ENCODE results near the gene ZNF680.
"Not testable (repeated sequence)": the region's sequence is repeated elsewhere in the genome, so short reads cannot be mapped to it uniquely, and the experiment has no call there.

ZNF680 gene

GRCh38 chr7:64562626-64563278 is at the start of gene ZNF680:
ZNF680 (minus strand) TSS chr7:64563071; CDS start chr7:64562954, 117 bp downstream.
- ATAC-seq = peak; percentile 99
- Mint-ChIP-seq H3K27me3 (peaks cover under 1% of the 10 kb centered on the region), H3K27ac (peak within 1 kb of the TSS; percentile 99), H3K4me3 (peak within 1 kb of the TSS; percentile 100), H3K4me1 (peaks cover 41% of the 10 kb centered on the region), H3K36me3 (peaks cover 27% of the 10 kb centered on the region), H3K9me3 (peaks cover 3% of the 10 kb centered on the region)

- no peak for ATAC-seq
- H3K4me1 Mint-ChIP-seq = no peaks in the 10 kb centered on the region
- peaks cover 3% of the 10 kb centered on the region for H3K9me3 Mint-ChIP-seq
- H3K27me3 Mint-ChIP-seq = no peaks in the 10 kb centered on the region
- H3K27ac Mint-ChIP-seq = no peak overlapping the region
- H3K36me3 Mint-ChIP-seq = no peaks in the 10 kb centered on the region
- no peak overlapping the region for H3K4me3 Mint-ChIP-seq
Observed at GRCh38 chr7:64612452-64612851, 49.6 kb upstream of the ZNF680 start.

- Mint-ChIP-seq H3K4me1 (no peaks in the 10 kb centered on the region), H3K9me3 (peaks cover 3% of the 10 kb centered on the region), H3K4me3 (no peak overlapping the region), H3K27ac (no peak overlapping the region), H3K27me3 (no peaks in the 10 kb centered on the region), H3K36me3 (no peaks in the 10 kb centered on the region)
- no peak for ATAC-seq
Observed at GRCh38 chr7:64611717-64612116, 48.8 kb upstream of the ZNF680 start.

- Mint-ChIP-seq H3K4me1 (no peaks in the 10 kb centered on the region), H3K27me3 (no peaks in the 10 kb centered on the region), H3K27ac (no peak overlapping the region), H3K36me3 (no peaks in the 10 kb centered on the region), H3K9me3 (peaks cover 3% of the 10 kb centered on the region), H3K4me3 (no peak overlapping the region)
- ATAC-seq = no peak
Observed at GRCh38 chr7:64610997-64611396, 48.1 kb upstream of the ZNF680 start.

GRCh38 chr7:64608116-64608910 is 45.4 kb upstream of the ZNF680 start:
- Mint-ChIP-seq H3K36me3 (no peaks in the 10 kb centered on the region), H3K4me3 (no peak overlapping the region), H3K9me3 (peaks cover 3% of the 10 kb centered on the region), H3K27ac (no peak overlapping the region), H3K27me3 (no peaks in the 10 kb centered on the region), H3K4me1 (no peaks in the 10 kb centered on the region)
- no peak for ATAC-seq

- no peak for ATAC-seq
- H3K27me3 Mint-ChIP-seq = no peaks in the 10 kb centered on the region
- no peaks in the 10 kb centered on the region for H3K4me1 Mint-ChIP-seq
- no peak overlapping the region for H3K27ac Mint-ChIP-seq
- no peak overlapping the region for H3K4me3 Mint-ChIP-seq
- peaks cover 3% of the 10 kb centered on the region for H3K9me3 Mint-ChIP-seq
- no peaks in the 10 kb centered on the region for H3K36me3 Mint-ChIP-seq
Observed at GRCh38 chr7:64606385-64606784, 43.5 kb upstream of the ZNF680 start.

- H3K27ac Mint-ChIP-seq = no peak overlapping the region
- no peaks in the 10 kb centered on the region for H3K4me1 Mint-ChIP-seq
- H3K27me3 Mint-ChIP-seq = no peaks in the 10 kb centered on the region
- peaks cover 1% of the 10 kb centered on the region for H3K9me3 Mint-ChIP-seq
- ATAC-seq = no peak
- H3K4me3 Mint-ChIP-seq = no peak overlapping the region
- H3K36me3 Mint-ChIP-seq = no peaks in the 10 kb centered on the region
Observed at GRCh38 chr7:64603271-64603670, 40.4 kb upstream of the ZNF680 start.

- Mint-ChIP-seq H3K9me3 (no peaks in the 10 kb centered on the region), H3K4me3 (no peak overlapping the region), H3K36me3 (no peaks in the 10 kb centered on the region), H3K27ac (no peak overlapping the region), H3K4me1 (no peaks in the 10 kb centered on the region), H3K27me3 (no peaks in the 10 kb centered on the region)
- no peak for ATAC-seq
Observed at GRCh38 chr7:64602518-64602917, 39.6 kb upstream of the ZNF680 start.

GRCh38 chr7:64602086-64602485 is 39.2 kb upstream of the ZNF680 start:
- H3K27me3 Mint-ChIP-seq = no peaks in the 10 kb centered on the region
- no peaks in the 10 kb centered on the region for H3K36me3 Mint-ChIP-seq
- no peaks in the 10 kb centered on the region for H3K4me1 Mint-ChIP-seq
- H3K4me3 Mint-ChIP-seq = no peak overlapping the region
- ATAC-seq = no peak
- H3K27ac Mint-ChIP-seq = no peak overlapping the region
- H3K9me3 Mint-ChIP-seq = no peaks in the 10 kb centered on the region

- H3K4me3 Mint-ChIP-seq = no peak overlapping the region
- peaks cover 3% of the 10 kb centered on the region for H3K9me3 Mint-ChIP-seq
- ATAC-seq = no peak
- no peak overlapping the region for H3K27ac Mint-ChIP-seq
- H3K36me3 Mint-ChIP-seq = no peaks in the 10 kb centered on the region
- no peaks in the 10 kb centered on the region for H3K4me1 Mint-ChIP-seq
- H3K27me3 Mint-ChIP-seq = no peaks in the 10 kb centered on the region
Observed at GRCh38 chr7:64599359-64599758, 36.5 kb upstream of the ZNF680 start.

GRCh38 chr7:64590971-64591370 is 28.1 kb upstream of the ZNF680 start:
- Mint-ChIP-seq H3K9me3 (peaks cover 4% of the 10 kb centered on the region), H3K27ac (no peak overlapping the region), H3K36me3 (no peaks in the 10 kb centered on the region), H3K27me3 (no peaks in the 10 kb centered on the region), H3K4me1 (no peaks in the 10 kb centered on the region), H3K4me3 (no peak overlapping the region)
- ATAC-seq = no peak

GRCh38 chr7:64581926-64582894 is 19.3 kb upstream of the ZNF680 start:
- Mint-ChIP-seq H3K9me3 (peaks cover 10% of the 10 kb centered on the region), H3K4me1 (no peaks in the 10 kb centered on the region)

GRCh38 chr7:64581391-64581790 is 18.5 kb upstream of the ZNF680 start:
- no peak for ATAC-seq
- Mint-ChIP-seq H3K27ac (no peak overlapping the region), H3K9me3 (peaks cover 10% of the 10 kb centered on the region), H3K4me3 (no peak overlapping the region), H3K27me3 (no peaks in the 10 kb centered on the region), H3K4me1 (no peaks in the 10 kb centered on the region), H3K36me3 (no peaks in the 10 kb centered on the region)

More at GRCh38 chr7:64581926-64582894, 19.3 kb upstream of the ZNF680 start:
- H3K27me3 Mint-ChIP-seq = no peaks in the 10 kb centered on the region
- peak; percentile 51 for ATAC-seq
- H3K4me3 Mint-ChIP-seq = no peak overlapping the region
- H3K27ac Mint-ChIP-seq = no peak overlapping the region
- no peaks in the 10 kb centered on the region for H3K36me3 Mint-ChIP-seq

- Mint-ChIP-seq H3K27ac (no peak overlapping the region), H3K27me3 (peaks cover 30% of the 10 kb centered on the region), H3K4me1 (peaks cover 6% of the 10 kb centered on the region), H3K4me3 (peak overlapping the region; percentile 36), H3K9me3 (peaks cover 3% of the 10 kb centered on the region), H3K36me3 (no peaks in the 10 kb centered on the region)
- no peak for ATAC-seq
Observed at GRCh38 chr7:64574540-64575099, 11.7 kb upstream of the ZNF680 start.

- peaks cover 43% of the 10 kb centered on the region for H3K27me3 Mint-ChIP-seq
Observed at GRCh38 chr7:64570284-64570605, 7.4 kb upstream of the ZNF680 start.

More at GRCh38 chr7:64570284-64570605, 7.4 kb upstream of the ZNF680 start:
- Mint-ChIP-seq H3K4me1 (peaks cover 20% of the 10 kb centered on the region), H3K4me3 (peak overlapping the region; percentile 84), H3K27ac (peak overlapping the region; percentile 87)
- not testable (repeated sequence) for ATAC-seq, H3K9me3 Mint-ChIP-seq, H3K36me3 Mint-ChIP-seq

All from stimulated activated memory B cell treated with anti-CD40 and anti-IgM and Interleukin-4, amounts not matched to agents 10 μg/mL and 1 μg/mL and 100 μg/mL, for 72 hours (primary cell).